Stimulated activated CD8-positive, alpha-beta memory T cell treated with anti-CD3 and anti-CD28 coated beads, Interleukin-15, amount 100 ng/mL, for 4 hours (primary cell): ENCODE results near the gene CASP9.

Source experiments
- DNase-seq, 2 donors: peaks; one replicate each; pipeline ENCODE4 v3.0.0-alpha.2; 2020; ENCODE audit warnings: low read depth in 2 of 2

Gene CASP9

DNA sequence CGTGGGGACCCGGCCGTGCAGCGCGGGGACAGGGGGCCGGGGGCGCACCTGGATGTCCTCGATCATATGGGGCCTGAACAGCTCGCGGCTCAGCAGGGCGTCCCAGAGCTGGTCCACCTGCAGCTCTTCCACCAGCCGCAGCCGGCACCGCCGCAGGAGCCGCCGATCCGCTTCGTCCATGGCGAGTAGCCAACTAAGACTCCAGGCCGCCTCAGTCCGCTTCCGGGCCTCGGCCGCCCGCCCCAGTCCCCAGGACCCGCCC is at the start of gene CASP9:
TSS of gene CASP9 (minus strand) at position 195 of the 262 bp plus-strand sequence. CDS start at position 180, 15 bp downstream.
- DNase-seq, result no peak

DNA sequence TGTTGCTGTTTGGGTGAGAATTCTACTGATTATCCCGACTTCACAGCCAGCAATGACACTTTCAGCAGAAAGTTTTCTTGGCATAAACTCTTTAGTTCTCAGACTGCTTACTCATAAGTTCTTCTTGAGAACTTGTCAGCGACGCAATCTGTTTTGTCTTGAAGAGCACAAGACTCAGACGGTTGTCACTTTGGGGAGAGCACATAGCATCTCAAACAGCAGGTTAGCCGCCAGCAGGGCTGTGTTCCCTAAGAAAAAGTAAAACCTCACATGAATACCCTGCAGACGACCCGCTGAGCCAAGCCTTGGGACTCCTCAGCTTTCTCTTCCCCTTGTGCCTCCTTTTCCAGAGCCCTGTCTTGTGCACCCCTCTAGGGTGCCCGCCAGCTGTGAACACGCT is 49.5 kb upstream of the CASP9 start:
- DNase-seq, result no peak

DNA sequence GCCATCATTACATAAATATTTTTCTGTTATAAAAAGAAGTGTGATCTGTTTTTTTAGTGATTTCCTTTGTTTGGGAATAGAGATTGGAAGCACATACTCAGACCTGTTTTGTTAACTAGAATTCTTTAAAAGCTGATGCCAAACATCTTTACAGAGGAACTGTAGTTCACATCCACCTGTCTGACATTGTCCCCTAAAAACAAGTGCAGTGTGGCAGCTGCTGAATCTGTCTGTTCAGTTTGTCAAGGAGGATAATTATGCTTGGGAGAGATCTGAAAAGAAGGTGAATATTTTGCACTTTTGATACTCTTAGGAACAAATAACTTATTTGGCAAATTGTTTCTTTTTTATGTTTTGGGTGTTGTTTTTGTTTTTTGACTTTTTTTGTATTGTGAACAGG is 47.3 kb upstream of the CASP9 start:
- no peak for DNase-seq

DNA sequence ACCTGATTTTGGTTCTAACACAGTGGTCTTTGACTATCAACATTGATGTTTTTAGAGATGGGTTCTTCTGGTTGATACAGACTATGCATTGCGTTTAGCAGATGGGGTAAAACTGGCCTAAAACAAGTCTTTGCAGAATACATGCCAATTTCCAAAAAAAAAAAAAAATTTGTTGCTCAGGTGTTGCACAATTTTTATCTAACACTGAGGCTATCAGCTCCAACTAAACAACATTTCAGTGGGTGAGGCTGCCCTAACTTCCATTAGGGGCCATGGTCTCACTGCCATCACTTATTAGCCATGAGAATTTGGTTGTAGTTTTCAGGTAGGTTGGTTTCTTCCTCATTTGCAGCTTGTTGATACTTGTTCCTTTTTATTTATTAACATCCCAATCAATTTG is 46.8 kb upstream of the CASP9 start:
- no peak for DNase-seq

DNA sequence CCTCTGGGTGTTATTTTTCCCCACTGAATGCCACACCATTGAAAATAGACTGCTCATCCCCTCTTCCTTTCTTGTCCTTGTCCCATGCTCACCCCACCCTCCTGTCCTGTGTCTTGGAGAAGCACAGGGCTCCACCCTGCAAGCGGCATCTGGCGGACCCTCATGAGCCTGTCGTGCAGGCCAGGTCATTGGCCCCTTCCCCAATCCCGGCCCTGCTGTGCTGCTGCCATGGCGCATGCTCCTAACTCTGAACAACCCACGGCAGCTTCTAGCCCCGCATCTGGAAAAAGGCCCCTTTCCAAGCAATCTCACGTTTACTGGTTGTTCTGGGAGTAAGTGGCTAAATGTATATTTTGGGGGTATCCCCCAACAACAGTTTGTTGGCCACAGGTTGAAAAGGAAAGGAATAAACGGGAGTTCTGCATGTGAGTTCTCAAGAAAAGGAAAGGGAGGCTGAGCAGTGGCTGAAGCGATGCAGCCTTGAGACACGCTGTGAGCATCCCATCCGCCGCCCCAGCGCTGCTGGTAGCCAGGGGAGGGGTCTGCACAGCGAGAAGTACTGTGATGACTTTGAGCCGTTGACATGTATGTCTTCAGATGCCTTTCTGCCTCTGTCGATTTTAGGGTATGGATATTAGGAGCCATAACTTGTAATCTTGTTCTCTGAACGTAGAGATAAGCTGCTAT is 44.5 kb upstream of the CASP9 start:
- no peak for DNase-seq

DNA sequence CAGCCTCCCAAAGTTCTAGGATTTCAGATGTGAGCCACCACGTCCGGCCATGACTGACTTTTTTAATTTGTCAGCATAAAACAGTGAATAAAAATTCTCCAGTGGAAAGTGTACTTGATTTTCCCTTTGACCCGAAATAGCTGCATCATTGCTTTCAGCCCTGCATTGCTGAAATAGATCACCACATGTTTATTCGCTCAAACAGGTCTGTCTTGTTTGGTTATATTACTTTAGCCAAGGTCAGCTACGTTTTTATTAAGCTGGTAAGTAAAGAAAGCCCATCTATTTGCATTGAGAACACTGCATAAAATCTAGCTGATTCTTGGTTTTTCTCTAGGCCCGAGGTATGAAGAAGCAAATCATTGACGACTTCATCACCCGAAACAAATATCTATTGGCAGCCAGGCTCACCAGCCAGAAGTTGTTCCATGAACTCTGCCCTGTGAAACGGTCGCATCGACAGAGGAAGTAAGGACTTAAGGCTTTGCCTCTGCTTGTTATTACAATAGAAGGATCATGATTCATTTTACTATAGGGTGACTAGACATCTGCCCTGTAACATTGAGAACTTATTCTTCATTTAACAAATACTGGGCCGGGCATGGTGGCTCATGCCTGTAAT is 35.3 kb upstream of the CASP9 start:
- DNase-seq, result no peak

DNA sequence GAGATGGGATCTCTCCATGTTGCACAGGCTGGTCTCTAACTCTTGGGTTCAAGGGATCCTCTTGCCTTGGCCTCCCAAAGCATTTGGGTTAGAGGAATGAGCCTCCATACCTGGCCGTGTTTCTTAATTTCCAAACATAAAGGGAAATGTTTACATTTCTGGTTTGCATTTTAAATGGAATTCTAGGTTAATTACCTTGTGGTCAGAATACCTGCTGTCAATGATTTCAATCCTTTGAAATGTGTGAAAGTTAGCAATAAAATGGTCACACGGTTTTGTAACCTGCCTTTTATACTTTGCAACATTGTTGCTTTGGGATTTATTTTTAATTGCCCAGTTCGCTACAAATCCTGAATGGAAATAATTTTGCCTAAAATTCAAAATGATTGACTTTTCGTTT is 34.5 kb upstream of the CASP9 start:
- no peak for DNase-seq

DNA sequence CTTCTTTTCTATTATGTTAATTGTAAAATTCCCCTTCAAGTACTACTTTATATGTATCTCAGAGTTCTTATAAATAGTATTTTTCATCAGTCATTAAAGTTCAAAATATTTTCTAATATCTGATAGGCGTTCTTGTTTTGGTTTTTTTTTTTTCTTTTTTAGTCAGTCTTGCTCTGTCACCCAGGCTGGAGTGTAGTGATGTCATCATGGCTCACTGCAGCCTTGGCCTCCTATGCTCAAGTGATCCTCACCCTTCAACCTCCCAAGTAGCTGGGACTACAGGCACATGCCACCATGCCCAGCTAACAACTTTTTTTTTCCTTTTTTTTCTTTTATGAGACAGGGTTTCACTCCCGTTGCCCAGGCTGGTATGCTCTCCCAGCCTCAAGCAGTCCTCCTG is 33.6 kb upstream of the CASP9 start:
- DNase-seq, result no peak

DNA sequence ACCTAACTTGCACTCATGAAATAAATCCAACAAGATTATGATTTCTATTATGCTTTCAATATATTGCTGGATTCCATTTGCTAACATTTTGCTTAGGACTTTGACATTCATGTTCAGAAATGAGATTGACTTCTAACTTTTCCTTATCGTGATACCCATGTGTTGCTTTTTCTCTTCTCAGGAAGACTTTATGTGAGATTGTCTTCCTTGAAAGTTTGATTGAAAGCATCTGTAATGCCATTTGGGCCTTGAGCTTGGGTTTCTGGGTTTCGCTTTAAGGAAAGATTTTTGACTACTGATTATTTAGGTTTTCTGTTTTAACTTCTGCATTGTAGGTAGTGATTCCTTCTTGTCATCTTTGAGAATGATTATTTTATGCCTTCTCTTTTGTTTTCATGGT is 33.0 kb upstream of the CASP9 start:
- no peak for DNase-seq

DNA sequence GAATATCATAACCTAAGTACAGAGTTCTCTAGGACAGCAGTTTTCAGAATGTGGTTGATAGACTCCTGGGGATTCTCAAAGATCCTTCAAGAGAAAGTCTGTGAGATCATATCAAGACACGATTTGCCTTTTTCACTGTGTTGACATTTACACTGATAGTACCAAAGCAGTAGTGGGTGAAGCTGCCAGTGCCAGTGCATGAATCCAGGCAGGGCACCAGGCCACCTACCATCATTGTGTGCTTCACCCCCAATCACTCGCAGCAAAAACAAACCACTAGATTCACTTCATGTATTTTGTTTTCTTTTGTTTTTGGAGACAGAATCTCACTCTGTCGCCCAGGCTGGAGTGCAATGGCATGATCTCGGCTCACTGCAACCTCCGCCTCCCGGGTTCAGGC is 26.6 kb upstream of the CASP9 start:
- no peak for DNase-seq

DNA sequence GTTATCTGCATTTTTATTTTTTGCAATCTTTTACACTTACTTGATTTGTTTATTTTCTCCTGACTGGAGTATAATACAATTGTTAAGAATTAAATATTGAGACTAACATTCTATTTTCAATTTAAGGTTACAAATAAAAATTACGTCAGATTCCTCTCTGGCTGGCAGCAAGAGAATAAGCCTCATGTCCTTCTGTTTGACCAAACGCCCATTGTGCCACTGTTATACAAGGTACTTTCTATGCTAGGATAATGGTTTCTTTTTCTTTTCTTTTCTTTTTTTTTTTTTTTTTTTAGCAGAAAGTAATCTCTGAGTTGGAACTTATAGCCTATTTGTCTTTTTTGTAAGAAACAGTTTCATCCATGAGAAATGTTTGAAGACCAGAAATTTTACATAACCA is 22.6 kb upstream of the CASP9 start:
- DNase-seq, result no peak

DNA sequence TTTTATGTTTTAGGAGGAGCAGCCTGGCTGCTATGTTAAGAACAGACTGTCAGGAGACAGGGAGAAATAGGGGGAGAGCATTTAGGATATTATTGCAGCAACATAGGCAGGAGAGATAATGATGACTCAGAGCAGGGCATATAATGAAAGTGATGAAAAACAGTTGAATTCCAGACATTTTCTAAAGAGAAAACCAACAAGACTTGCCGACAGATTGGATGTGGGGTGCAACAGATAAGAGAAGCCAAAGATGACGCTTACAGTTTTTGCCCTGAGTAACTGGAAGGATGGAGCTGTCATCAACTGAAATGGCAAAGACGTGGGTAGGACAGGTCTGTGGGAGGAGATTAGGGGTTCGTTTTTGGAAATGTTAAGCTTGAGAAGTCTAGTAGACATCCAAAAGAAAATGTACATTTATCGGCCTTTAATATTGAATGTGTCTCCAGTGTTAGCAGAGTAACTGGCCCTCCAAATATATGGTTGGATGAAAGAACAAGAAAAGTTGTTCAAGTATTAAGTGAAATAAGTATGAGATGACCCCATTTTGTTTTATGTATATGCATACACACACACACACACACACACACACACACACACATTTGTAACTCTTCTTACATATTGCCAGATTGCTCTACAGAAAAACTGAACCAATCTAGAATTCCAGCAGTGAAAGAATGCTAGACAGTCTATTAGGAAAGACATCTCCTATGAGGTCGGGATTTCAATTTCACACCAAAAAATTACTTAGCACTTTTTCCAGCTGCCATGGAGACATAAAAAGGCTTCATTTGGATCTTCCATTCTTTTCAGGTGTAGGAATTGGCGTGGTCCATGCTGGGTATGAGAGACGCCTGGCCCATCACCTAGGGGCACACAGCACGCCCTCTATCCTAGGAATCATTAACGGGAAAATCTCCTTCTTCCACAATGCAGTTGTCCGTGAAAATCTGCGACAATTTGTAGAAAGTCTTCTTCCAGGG is 19.9 kb upstream of the CASP9 start:
- no peak for DNase-seq

DNA sequence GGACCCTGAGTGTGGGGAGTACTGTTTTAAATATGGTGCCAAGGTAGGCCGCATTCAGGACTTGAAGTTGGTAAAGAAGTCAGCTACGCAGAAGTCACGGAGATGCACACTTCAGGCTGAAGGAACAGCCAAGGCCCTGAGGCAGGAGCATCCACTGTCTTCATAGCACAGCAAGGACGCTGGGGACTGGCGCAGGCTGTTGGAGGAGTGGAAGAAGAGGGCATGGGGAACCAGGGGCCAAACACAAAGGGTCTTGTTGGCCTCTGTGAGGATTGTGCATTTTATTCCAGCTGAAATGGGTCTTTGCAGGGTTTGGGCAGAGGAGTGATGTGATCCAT is 19.2 kb upstream of the CASP9 start:
- DNase-seq, result no peak

DNA sequence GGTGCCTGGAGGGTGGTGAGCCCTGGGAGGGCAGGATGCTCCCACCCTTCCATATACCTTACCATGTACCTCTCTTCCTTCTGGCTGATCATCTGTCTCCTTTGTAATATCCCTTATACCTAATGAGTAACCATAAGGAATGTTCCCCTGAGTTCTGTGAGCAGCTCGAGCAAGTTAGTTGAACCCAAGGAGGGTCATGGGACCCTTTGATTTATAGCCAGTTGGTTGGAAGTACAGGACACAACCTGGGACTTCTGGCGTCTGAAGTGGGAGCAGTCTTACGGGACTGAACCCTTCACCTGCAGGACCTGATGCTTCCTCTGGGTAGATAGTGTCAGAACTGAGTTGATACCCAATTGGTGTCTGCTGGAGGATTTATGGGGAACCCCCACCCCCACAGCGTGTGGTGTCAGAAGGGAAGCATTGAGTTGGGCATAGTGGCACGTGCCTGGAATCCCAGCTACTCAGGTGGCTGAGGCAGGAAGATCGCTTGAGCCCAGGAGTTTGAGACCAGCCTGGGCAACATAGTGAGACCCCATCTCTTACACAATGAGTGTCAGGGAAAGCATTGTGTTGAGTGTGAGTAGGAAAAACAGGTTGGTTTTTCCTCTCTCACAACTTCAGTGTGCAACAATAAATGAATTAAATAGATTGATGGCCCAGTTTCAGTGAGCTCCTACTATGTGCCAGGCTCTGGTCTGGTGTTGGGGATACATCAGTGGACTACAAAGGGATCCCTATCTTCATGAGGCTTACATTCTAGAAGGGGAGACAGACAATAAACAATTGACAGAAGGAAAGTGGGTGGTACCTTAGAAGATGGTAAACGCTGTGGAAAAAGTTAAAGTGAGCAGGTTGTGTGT is 18.6 kb upstream of the CASP9 start:
- no peak for DNase-seq

DNA sequence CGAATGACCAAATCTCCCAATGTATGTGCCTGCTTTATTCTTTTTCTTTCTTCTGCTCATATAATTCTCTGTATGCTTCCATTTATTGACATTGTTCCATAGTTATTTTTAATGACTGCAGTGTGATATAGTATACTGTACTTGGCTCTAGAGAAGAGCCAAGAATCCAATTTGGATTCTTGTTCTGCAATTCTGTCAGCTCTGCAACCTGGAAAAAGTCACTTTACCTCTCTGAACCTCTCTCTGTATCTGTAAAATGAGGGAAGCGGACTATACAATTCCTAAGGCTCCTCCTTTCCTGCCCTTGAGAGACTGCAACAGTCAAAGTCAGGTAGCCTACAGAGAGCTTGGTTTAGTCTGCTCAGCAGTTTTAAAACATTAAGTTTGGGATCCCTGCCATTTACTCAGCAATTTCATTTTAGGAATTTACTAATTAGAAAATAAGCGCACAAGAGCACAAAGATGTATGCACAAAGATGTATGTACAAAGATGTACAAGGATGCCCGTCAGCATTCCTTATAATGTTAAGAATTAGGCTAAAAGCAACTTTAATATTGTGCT is 17.3 kb upstream of the CASP9 start:
- no peak for DNase-seq

DNA sequence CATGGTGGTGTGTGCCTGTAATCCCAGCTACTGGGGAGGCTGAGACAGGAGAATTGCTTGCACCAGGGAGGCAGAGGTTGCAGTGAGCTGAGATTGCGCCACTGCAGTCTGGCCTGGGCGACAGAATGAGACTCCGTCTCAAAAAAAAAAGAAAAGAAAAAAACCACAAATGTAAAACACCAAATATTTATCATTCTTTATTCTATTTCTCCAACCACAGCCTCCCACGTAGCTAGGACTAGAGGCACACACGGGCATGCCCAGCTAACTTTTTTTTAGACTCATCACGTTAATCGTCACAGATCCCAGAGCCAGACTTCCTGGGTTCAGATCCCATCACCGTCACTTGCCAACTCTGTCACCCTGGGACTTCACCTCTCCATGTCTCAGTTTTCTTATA is 16.2 kb upstream of the CASP9 start:
- DNase-seq, result no peak

DNA sequence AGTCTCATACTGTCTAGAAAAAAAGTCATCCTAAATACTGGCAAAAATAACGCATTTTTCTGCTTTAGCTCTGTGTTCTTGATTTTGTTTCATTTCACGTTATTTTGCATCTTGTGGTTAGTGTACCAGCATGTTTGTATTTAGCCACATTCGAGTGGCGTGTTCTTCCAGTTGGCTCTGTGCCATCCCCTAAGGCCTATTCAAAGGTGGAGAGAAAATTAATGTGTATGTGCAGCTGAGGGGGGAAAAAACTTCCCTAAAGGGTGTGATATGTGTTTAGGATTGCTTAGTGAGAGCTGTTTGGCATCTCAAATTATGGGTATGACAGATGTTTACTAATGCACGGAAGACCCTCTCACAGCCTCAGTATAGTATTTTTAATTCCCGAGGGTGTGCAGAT is 14.8 kb upstream of the CASP9 start:
- DNase-seq, result no peak

DNA sequence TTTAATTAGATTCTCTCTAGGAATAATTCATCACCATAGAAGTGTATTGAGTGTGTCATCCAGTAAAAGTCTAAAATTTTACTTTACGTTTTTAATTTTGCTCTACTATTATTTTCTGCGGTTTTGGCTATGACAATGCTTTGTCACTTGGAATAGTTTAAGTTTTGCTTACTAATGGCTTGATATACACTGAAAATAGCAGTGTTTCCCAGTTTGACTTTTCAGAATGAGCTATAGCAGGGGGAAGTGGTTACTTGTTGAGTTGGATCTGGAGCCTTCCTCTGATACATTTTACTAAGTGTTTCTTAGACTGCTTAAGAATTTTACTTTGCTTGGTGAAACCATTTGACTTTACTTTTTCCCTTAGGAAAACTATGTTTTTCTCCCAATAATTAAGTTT is 7.7 kb upstream of the CASP9 start:
- no peak for DNase-seq

DNA sequence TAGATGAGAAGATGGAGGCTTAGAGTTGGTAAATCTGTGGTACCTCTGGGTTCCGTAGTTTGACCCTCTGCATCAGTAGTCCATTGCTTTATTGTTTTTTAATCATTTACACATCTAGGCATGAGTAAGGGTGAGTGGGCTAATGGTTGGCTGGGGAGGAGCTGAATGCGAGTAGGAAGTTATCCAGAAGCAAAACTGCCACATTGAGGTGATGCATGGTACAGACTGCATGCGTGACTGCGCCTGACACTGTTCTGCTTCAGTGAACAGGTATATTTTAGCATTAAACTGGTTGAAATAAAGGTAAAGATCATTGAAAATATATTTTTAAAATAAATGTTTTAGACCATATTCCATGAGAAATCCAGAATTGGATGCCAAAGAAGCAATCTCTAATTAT is 7.0 kb upstream of the CASP9 start:
- DNase-seq, result no peak

DNA sequence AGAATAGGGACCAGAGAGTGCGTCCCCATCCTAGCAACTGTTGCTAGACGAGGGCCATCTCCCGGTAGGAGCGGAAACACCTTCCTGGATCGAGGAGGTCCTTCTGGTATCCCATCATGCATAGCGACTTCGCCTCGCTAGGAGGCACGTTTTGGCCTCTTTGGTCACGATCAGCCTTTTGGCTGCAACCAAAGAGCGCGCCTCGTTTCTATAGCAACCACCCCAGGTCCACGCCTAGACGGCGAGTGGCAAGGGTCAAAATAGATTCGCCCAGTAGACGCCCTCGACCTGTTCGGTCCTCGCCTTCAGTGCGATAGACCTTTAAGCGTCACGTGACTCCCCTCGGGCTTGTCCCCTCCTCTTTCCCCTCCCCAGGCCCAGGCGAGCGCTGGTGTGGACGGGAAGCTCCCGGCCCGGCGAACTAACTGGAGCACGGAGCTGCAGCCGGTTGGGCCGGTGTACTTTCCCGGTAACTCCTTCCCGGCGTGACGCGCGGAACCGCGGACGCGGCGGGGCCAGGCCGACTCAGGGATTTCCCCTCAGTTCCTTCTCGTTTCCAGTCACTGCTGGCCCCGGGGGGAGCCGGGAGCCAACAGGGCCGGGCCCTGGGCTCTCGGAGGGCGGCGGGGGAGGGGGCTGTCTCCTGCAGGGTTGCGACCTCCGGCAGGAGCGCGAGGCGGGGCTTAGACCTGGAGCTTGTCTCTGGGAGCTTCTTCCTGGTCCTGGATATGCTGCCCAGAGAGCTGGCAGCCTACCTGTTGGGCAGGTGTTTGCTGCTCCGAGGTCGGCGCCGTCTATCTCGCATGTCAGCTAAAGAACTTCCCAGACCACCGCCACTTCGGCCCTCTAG is 2.7 kb upstream of the CASP9 start, which contains the start of gene DNAJC16:
TSS of gene DNAJC16 (plus strand) at position 359 of the 850 bp plus-strand sequence. CDS start 2,258 bp downstream, outside the sequence.
- peak; percentile 93 to 95 for DNase-seq

DNA sequence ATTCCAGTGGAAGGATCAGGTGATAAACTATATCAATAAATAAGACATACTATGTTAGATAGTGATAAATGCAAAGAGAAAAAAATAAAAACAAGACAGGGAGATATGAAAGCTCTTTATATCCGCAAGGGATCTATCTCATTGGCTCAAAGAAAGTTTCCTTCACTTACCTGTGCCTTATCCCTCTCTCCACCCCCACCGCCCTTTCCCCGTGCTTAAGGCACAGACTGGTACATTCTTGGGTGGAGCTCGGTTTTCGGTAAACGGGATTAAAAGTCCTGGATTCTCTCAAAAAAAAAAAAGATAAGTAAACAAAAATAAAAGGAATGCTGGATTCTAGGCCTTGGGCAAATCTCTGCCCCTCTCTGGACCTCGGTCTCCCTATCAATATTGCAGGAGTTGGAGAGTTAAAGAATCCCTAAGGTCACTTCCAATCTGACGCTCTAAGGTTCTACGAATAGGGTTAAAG is 2.0 kb upstream of the CASP9 start:
- DNase-seq, result no peak
